A549 treated with Hydrocortisone at 1 μM for 4 hours (cell line): Measurements from ENCODE around the gene APOBEC3A. TPM values are rescaled to one million over a fixed set of nuclear protein-coding genes. Genes with fewer than 3 reads are reported as not detected.

Source experiments
- total RNA-seq: library from RNA; stranded (reverse); fragments of 200-300 nt; extraction: Qiagen RNA extraction; gene quantifications from 5 replicates; pipeline ENCODE4 v1.2.3, GENCODE V29; 2022

APOBEC3A gene
- total RNA-seq = not detected in 5 replicates

DNA sequence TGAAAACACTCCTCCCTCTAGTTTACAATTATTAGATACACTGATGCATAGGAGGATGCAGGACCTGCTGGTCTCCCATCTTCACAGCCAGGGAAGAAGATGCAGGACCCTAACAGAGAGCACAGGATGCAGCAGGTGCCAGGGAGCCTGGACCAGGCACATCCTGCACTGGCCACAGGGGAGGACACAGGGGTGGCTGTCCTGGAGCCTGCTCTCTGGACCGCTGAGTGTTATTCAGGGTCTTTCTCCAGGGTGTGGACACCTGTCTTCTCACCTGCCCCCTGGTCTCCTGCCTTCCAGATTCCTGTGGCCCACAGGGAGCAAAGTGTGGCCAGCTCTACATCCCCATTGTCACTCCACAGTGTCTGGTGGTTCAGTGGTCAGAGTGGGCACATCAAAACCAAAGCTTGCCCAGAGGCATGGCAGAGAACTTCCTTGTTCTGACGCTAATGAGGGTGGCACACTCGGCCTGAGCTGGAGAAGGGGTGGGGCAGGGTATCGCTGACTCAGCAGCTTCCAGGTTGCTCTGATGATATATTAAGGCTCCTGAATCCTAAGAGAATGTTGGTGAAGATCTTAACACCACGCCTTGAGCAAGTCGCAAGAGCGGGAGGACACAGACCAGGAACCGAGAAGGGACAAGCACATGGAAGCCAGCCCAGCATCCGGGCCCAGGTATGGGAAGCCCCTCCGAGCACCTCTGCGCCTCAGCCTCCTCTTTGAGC is at the start of gene APOBEC3A:
Gene APOBEC3A, plus strand, starts transcription at position 564 of the 725 bp plus-strand sequence. Its CDS starts 83 bp downstream, at position 647.

DNA sequence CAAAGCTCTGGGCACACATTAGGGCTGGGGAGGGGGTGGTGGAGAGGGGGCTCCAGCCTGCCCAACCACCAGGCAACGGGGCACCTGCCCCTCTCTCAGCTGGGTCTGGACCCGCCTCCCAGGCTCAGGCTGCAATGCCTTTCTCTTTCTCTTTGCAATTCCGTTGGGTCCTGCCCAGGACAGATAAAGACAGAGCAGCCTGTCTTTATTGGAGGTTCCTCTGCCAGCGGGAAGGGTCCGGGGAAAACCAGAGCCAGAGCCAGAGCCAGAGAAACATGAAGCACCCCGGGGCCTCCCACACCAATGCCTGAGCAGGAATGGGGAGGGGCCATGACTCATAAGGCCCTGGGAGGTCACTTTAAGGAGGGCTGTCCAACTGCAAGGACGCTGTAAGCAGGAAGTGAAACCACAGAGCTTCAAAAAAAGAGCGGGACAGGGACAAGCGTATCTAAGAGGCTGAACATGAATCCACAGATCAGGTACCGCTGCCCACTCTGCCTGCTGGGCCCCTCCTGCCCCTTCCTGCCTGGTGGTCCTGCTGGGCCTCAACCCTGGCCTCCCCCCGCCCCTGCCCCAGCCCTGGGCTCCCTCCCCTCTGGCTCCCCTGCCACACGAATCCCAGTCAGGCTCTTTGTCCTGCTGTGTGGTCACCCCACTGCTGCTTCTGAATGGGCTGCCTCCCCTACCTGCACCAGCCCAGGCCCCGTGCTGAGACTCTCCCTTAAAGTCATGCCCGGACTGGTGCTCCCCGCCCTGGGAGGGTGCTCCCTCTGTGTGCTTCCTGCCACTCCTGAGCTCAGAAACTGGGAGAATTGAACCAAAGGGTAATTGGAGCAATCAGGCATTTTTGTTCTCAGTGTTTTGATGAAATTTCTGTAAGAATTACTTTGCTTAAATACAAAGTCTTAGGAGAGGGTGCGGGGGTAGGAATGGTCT is 24.9 kb downstream of the APOBEC3A start, which contains the start of gene APOBEC3B:
Gene APOBEC3B, plus strand, starts transcription at position 356 of the 936 bp plus-strand sequence. Its CDS starts 107 bp downstream, at position 463.

Other genes starting within 250 kb of the APOBEC3A start
- gene SUN2, start 201.6 kb upstream of the APOBEC3A start, total RNA-seq = 31.7 to 39.1 TPM (median 37.0 TPM) in 5 replicates
- 9.2 to 11.1 TPM (median 10.0 TPM) in 5 replicates for gene DNAL4, start 163.5 kb upstream of the APOBEC3A start, total RNA-seq
- 7.9 to 10.8 TPM (median 9.8 TPM) in 5 replicates for gene NPTXR, start 113.6 kb upstream of the APOBEC3A start, total RNA-seq
- 25.8 to 31.4 TPM (median 27.8 TPM) in 5 replicates for gene CBX6, start 85.4 kb upstream of the APOBEC3A start, total RNA-seq
- 25.2 to 30.3 TPM (median 28.0 TPM) in 5 replicates for gene APOBEC3B, start 24.7 kb downstream of the APOBEC3A start, total RNA-seq
- gene APOBEC3C, start 56.6 kb downstream of the APOBEC3A start, total RNA-seq = 25.6 to 27.4 TPM (median 26.1 TPM) in 5 replicates
- 0.13 to 0.34 TPM (median 0.14 TPM) in 5 replicates for gene APOBEC3D, start 63.5 kb downstream of the APOBEC3A start, total RNA-seq
- 1.8 to 2.6 TPM (median 1.9 TPM) in 5 replicates for gene APOBEC3F, start 83.3 kb downstream of the APOBEC3A start, total RNA-seq
- 0.13 TPM in 1 of 5 replicates, not detected in the others for gene APOBEC3G, start 119.7 kb downstream of the APOBEC3A start, total RNA-seq
- gene APOBEC3H, start 139.6 kb downstream of the APOBEC3A start, total RNA-seq = 0.21 to 0.53 TPM (median 0.25 TPM) in 5 replicates
- gene CBX7, start 195.1 kb downstream of the APOBEC3A start, total RNA-seq = 1.00 to 1.4 TPM (median 1.1 TPM) in 5 replicates